C4-2B (cell line): ENCODE data around the gene TTLL10.
A peak's percentile ranks its signal among the peaks of the same experiment; 100 is the strongest.

Experiments
- H3K27ac ChIP-seq: fragments of 450-650 bp; 2 replicates; pipeline ENCODE4 v1.5.1; 2017
- CTCF ChIP-seq: fragments of 450-650 bp; conservative IDR thresholded peaks from 2 replicates; pipeline ENCODE4 v1.5.1; 2017; ENCODE audit warnings: mild to moderate bottlenecking
- ZFX ChIP-seq: fragments of 450-650 bp; IDR thresholded peaks from 2 replicates; pipeline ENCODE4 v1.6.1; 2017

The TTLL10 gene

GRCh38 chr1:1156140-1157032, 17.3 kb upstream of the TTLL10 start:
- TF ChIP-seq CTCF (no peak), ZFX (no peak)
- H3K27ac ChIP-seq = no peak overlapping the region

- no peak overlapping the region for H3K27ac ChIP-seq
- no peak for TF ChIP-seq CTCF
- TF ChIP-seq ZFX = no peak
Observed at GRCh38 chr1:1157033-1157365, 16.7 kb upstream of the TTLL10 start.

- TF ChIP-seq ZFX = no peak
- TF ChIP-seq CTCF = no peak
- H3K27ac ChIP-seq = peak overlapping the region; percentile 70
Observed at GRCh38 chr1:1157426-1157913, 16.2 kb upstream of the TTLL10 start.

GRCh38 chr1:1157914-1158710, 15.6 kb upstream of the TTLL10 start:
- TF ChIP-seq CTCF (no peak), ZFX (no peak)
- peak overlapping the region; percentile 70 for H3K27ac ChIP-seq

- TF ChIP-seq ZFX (no peak), CTCF (no peak)
Observed at GRCh38 chr1:1160281-1160930, 13.3 kb upstream of the TTLL10 start.

GRCh38 chr1:1161078-1161682, 12.5 kb upstream of the TTLL10 start:
- TF ChIP-seq CTCF = no peak
- H3K27ac ChIP-seq = no peak overlapping the region

More at GRCh38 chr1:1160281-1160930, 13.3 kb upstream of the TTLL10 start:
- no peak overlapping the region for H3K27ac ChIP-seq
